T-helper 1 cell treated with Interleukin-12 subunit alpha and Interleukin-12 subunit beta and Interleukin-4 antibody, amounts not matched to agents 30 ng/mL and 1 ng/mL, for 36 hours (primary cell): Measurements from ENCODE around the gene DLEC1. TPM values are rescaled to one million over a fixed set of nuclear protein-coding genes. Genes with fewer than 3 reads are reported as not detected.

Source experiments
- intact Hi-C: fragments of 100-400 bp; cut with micrococcal nuclease; formaldehyde crosslinking; loops from one replicate; pipeline ENCODE4 v1.15.1; 2024
- total RNA-seq: library from RNA; stranded (reverse); gene quantifications from 2 replicates; pipeline ENCODE4 v1.2.3, GENCODE V29; 2022

DLEC1 gene
- total RNA-seq, 1 donor from 2014 or later = 3.9 TPM

GRCh38 chr3:38000242-38000916, 38.6 kb upstream of the DLEC1 start:
- intact Hi-C loops = no loop called here

- intact Hi-C loops = no loop called here
Measured at GRCh38 chr3:38000965-38001455, 38.0 kb upstream of the DLEC1 start.

DNA sequence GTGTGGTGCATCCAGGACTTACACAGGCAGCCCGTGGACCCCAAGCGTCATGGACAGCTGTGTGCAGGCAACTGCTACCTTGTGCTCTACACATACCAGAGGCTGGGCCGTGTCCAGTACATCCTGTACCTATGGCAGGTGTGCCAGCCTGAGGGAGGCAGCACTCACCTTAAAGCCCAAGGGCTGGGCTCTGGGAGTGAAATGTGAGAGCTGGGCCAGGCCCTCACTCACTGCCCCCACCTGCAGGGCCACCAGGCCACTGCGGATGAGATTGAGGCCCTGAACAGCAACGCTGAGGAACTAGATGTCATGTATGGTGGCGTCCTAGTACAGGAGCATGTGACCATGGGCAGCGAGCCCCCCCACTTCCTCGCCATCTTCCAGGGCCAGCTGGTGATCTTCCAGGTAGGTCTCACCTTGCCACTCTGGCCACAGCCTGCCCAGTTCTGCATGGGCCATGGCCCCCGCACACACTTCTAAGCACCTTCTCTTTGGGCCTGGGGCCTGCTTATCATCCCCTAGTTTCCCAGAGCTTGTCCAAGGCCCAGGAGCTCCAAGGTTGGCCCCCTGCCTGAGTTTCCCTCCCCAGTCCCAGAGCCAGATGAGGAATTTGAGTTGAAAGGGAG, 37.4 kb upstream of the DLEC1 start:
- intact Hi-C loops = no loop called here

DNA sequence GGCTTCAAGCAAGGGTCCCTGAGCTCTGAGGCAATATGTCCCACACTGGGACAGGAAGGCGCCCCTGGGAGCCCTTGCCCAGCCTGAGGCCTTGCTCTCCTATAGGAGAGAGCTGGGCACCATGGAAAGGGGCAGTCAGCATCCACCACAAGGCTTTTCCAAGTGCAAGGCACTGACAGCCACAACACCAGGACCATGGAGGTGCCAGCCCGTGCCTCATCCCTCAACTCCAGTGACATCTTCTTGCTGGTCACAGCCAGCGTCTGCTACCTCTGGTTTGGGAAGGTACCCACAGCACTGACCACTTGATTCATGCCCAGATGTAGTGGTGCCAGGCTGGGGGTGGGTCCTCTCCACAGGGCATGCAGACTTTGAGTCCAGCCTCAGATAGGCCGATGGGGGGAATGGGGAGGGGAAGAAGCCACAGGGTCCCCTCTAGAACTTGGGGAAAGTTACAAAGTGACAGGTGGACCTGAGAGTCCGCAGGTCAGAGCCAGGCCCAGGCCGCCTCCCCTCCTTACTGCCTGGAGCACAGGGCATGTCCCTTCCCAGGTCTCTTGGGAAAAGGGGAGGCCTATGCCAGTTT, 36.6 kb upstream of the DLEC1 start:
- intact Hi-C loops = no loop called here

DNA sequence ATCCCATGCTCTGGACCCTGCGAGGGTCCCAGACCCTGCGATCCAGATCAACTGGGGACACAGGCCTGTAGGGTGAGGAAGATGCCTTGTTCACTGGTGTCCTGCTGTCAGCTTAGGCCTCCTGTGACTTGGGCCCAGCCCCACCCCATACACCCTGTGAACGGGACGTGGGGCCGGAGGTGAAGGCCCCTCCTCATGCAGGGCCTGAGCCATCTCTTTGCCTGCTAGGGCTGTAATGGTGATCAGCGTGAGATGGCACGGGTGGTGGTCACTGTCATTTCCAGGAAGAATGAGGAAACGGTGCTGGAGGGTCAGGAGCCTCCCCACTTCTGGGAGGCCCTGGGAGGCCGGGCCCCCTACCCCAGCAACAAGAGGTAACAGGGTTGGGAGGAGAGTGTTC, 36.1 kb upstream of the DLEC1 start:
- intact Hi-C loops = loop anchor here (1.0 kb wide), 2 partner anchors 29 to 148 kb away; no protein-coding TSS in a partner anchor

DNA sequence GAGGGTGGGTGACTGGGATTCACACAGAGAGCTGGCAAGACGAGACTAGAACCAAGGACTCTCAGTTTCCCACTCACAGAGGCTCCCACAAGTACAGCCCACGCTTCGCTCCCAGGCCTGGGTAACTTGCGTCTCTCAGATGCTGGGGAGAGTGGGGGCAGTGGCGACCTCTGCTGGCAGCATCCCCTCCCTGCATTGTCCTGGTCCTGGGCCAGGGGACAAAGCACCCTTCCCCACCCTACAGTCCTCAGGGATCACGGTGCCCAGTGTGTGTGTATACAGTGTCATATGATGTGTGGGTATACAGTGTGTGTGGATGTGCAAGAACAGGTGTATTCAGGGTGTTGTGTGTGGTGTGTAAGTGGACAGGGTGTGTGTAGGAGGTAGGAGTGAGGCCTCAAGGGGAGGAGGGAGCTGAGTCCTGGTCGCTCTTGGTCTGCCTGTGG, 35.6 kb upstream of the DLEC1 start:
- intact Hi-C loops = loop anchor here (1.0 kb wide), 2 partner anchors 29 to 148 kb away; no protein-coding TSS in a partner anchor

GRCh38 chr3:38003817-38004414, 35.1 kb upstream of the DLEC1 start:
- intact Hi-C loops = loop anchor here (1.0 kb wide), 3 partner anchors 30 to 149 kb away; no protein-coding TSS in a partner anchor

DNA sequence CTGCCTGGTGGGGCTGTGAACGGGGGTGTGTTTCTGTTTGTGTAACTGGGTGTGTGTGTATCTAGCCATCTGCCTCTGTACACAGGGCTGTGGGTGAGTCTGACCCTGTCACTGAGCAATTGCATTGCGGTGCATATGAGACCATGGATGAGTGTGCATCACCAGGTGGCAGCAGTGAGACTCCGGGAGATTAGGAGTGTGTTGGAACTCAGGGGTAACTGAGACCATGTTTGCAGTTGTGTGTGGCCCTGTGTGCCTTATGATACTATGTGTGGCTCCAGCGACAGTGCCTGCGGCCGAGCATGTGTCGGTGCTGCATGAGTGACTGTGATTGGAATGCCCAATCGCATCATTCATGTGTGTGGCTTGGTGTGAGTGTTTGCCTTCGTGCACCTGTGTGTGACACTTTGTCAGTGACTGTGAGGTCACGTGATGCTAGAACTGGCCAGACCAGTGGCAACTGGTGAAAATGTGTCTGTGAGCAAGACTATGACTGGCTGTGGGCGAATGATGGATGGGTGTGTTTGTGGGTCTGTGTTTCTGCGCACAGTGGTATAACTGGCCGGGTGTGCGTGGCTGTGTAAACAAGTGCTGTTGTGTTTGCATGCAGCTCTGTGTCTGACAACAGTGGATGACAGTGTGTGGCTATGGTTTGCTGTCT, 34.5 kb upstream of the DLEC1 start:
- intact Hi-C loops = loop anchor here (1.0 kb wide), 1 partner anchor 36 kb away; no protein-coding TSS in a partner anchor

GRCh38 chr3:38005076-38006020, 33.7 kb upstream of the DLEC1 start:
- intact Hi-C loops = no loop called here

GRCh38 chr3:38006031-38006430, 33.0 kb upstream of the DLEC1 start:
- intact Hi-C loops = no loop called here

GRCh38 chr3:38006445-38006995, 32.5 kb upstream of the DLEC1 start:
- intact Hi-C loops = no loop called here

DNA sequence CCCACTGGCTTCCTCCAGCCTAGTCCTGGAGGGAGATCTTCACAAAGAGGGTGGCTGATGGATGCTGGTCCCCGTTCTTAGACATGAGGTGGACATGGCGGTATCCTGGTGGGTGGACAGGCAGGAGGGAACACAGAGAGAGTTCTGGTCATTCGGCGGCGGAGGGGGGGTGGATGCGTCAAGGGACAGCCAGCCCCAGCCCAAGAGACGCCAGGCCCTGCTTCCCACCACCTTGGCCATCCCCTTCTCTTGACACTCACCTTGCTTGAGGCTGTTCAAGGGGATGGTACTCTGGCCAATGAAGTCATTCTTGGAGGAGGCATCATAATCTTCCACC, 31.3 kb upstream of the DLEC1 start:
- intact Hi-C loops = no loop called here

- intact Hi-C loops = no loop called here
Measured at GRCh38 chr3:38008191-38008701, 30.8 kb upstream of the DLEC1 start.

- intact Hi-C loops = no loop called here
Measured at GRCh38 chr3:38008971-38009580, 29.9 kb upstream of the DLEC1 start.

DNA sequence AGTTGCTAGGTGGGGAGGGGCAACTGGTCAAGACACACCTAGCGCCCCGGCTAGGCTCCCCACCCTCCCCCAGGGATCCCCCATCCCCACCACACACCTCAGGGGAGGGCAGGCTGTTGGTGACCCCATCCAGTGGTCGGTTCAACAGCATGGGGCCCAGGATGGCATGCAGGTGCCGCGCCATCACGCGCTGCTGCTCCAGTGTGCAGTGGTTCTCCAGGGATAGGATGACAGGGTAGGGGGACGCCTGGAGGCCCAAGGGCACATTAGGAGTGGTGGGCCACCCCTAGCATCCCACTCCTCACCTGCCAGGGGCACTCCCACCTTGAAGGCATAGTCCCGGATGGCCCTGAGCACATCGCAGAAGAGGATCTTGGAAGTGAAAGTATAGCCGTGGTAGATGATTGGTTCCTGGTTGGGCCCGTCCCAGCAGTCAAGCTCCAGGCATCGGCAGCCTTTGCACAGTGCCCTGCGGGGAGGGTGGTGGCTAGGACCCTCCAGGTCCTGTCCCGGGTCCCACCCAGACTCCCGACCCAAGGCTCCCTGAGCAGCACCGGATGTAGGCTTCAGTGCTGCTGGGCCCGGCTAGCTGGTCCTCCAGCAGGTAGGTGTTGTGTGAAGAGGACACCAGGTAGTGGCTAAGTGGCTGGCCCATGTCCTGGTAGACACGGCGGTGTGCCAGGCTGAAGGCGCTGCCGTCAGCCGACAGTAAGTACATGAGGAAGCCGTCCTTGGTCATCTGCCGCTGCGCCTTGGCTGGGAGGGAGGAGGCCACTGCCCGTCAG, 29.0 kb upstream of the DLEC1 start:
- intact Hi-C loops = no loop called here

DNA sequence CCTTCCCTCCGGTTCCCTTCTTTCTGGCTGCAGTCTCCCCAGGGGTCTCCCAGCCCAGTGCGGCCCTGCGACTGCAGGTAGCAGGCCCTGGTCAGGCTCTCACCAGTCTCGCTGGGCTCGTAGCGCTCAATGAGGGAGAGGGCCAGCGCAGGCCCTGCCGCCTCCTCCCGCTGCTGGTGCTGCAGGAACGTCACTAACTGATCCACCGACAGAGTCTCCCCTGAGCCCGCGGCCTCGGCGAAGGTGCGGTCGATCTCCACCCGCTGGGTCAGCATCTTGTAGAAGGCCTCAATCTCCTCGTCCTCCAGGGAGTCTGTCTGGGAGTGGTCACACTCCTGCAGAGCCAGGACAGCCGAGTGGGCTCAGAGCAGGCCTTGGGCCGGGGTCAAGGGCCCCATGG, 27.9 kb upstream of the DLEC1 start:
- intact Hi-C loops = no loop called here

DNA sequence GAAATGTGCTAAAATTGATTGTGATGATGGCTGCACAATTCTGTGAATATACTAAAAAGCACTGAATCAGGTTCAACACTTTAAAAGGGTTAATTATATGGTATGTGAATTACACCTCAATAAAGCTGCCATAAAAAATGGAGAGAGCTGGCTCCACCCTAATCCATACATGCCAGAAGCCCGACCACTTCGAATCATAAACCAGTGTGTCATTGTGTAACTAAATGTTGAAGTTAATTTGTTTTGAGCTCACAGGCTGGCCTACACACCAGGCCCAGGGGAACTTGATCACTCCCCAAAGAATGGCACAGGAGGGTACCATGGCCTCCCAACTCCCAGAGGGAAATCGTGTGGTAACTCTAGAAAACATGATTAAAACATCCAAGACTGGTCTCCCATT, 23.5 kb upstream of the DLEC1 start:
- intact Hi-C loops = no loop called here

GRCh38 chr3:38015984-38016383, 23.0 kb upstream of the DLEC1 start:
- intact Hi-C loops = no loop called here

DNA sequence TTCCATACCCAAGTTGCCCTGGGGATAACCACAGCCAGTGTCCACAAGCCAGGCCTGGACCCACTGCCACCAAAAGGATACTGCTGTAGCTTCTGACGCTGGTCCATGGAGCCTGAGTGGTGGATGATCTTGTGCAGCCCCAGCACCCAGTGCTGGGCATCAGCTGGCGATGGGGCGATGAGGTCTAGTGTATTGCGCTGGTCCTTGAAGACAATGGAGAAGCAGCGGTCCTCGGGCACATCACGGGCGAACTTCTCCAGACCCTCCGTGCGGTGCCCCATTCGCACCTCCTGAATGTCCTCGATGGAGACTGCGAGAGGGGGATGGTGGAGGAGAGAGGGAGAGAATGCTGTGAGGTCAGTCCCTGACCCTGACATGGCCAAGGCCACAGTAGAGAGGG, 22.6 kb upstream of the DLEC1 start:
- intact Hi-C loops = no loop called here
